Loucy (cell line): ENCODE data around the gene GHRH.

ENCODE experiments used
- H2AFZ ChIP-seq: fragments of 200-600 bp; sonication (generic); 2 replicates; pipeline ENCODE4 v1.6.0; 2016; ENCODE audit warnings: antibody characterized with exemption, mild to moderate bottlenecking, low read length, moderate library complexity
- H3F3A ChIP-seq: fragments of 200-600 bp; 2 replicates; pipeline ENCODE4 v1.6.0; 2016; ENCODE audit warnings: antibody characterized with exemption, low read depth, mild to moderate bottlenecking
- H3K27me3 ChIP-seq: fragments of 200-600 bp; sonication (generic); 2 replicates; pipeline ENCODE4 v1.6.1; 2014; ENCODE audit warnings: low read length, mild to moderate bottlenecking; ENCODE audit not compliant: insufficient read depth, poor library complexity, severe bottlenecking
- H3K36me3 ChIP-seq: fragments of 200-600 bp; sonication (generic); 2 replicates; pipeline ENCODE4 v1.6.1; 2016; ENCODE audit warnings: low read length; ENCODE audit not compliant: insufficient read depth
- H3K4me1 ChIP-seq: fragments of 200-600 bp; sonication (generic); 2 replicates; pipeline ENCODE4 v1.5.1; 2014; ENCODE audit warnings: low read length, mild to moderate bottlenecking; ENCODE audit not compliant: insufficient read depth, poor library complexity, severe bottlenecking
- H3K4me2 ChIP-seq: fragments of 200-600 bp; sonication (generic); 2 replicates; pipeline ENCODE4 v1.6.0; 2014; ENCODE audit warnings: antibody characterized with exemption, low read length, low read depth, mild to moderate bottlenecking; ENCODE audit not compliant: poor library complexity, severe bottlenecking
- H3K4me3 ChIP-seq: fragments of 200-600 bp; sonication (generic); 2 replicates; pipeline ENCODE4 v1.5.1; 2014; ENCODE audit warnings: low read length, mild to moderate bottlenecking, mixed read lengths; ENCODE audit not compliant: poor library complexity, severe bottlenecking
- H3K79me2 ChIP-seq: fragments of 200-600 bp; sonication (generic); 2 replicates; pipeline ENCODE4 v1.6.1; 2014; ENCODE audit warnings: low read length; ENCODE audit not compliant: insufficient read depth
- H3K9ac ChIP-seq: fragments of 200-600 bp; sonication (generic); 2 replicates; pipeline ENCODE4 v1.6.0; 2014; ENCODE audit warnings: mild to moderate bottlenecking, low read depth, low read length, moderate library complexity; ENCODE audit not compliant: poor library complexity, severe bottlenecking
- H3K9me2 ChIP-seq: fragments of 200-600 bp; sonication (generic); replicated peaks from 2 replicates; pipeline ENCODE4 v1.6.1; 2016; ENCODE audit warnings: low read depth, low read length, mixed read lengths
- H3K9me3 ChIP-seq: fragments of 200-600 bp; sonication (generic); 2 replicates; pipeline ENCODE4 v1.6.1; 2014; ENCODE audit warnings: mild to moderate bottlenecking, antibody characterized with exemption, low read length, low read depth; ENCODE audit not compliant: insufficient read depth
- H4K20me1 ChIP-seq: fragments of 200-600 bp; sonication (generic); 2 replicates; pipeline ENCODE4 v1.6.0; 2014; ENCODE audit warnings: antibody characterized with exemption, low read length, mild to moderate bottlenecking; ENCODE audit not compliant: insufficient read depth, poor library complexity, severe bottlenecking
- EZH2phosphoT487 ChIP-seq: fragments of 200-600 bp; IDR thresholded peaks from 2 replicates; pipeline ENCODE4 v1.6.1; 2018; ENCODE audit warnings: antibody characterized with exemption, mild to moderate bottlenecking, moderate library complexity, borderline replicate concordance
- TF ChIP-seq, protein P1 (sequence below): fragments of 200-600 bp; sonication (generic); conservative IDR thresholded peaks from 2 replicates; pipeline ENCODE4 v1.5.1; 2014; ENCODE audit warnings: mild to moderate bottlenecking, antibody characterized with exemption, low read length

Gene GHRH

DNA sequence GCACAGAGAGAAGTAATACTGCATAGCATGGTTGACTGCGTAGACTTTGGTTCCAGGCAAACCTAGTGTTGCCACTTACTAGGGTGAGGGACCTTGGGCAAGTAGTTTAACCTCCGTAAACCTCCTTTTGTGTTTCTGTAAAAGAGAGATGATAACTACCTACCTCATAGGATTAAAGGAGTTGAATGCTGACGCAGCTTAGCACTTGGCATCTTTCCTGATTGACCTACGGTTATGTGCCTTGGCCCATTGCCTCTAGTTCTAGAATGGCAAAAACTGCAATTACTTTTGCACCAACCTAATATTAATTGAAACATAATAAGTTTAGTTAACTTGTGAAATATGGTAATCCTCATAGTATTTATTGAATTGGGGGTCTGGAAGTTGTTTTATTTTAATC lies 19.1 kb downstream of the GHRH start:
- no peaks in the 10 kb centered on the region for H3K9me2 ChIP-seq
- H3K4me3 ChIP-seq, result no peak overlapping the region
- H3K4me1 ChIP-seq, result peaks cover 3% of the 10 kb centered on the region
- H3K79me2 ChIP-seq, result no peaks in the 10 kb centered on the region
- no peaks in the 10 kb centered on the region for H3K9me3 ChIP-seq
- TF ChIP-seq EZH2phosphoT487, result no peak
- TF ChIP-seq, protein P1, sequence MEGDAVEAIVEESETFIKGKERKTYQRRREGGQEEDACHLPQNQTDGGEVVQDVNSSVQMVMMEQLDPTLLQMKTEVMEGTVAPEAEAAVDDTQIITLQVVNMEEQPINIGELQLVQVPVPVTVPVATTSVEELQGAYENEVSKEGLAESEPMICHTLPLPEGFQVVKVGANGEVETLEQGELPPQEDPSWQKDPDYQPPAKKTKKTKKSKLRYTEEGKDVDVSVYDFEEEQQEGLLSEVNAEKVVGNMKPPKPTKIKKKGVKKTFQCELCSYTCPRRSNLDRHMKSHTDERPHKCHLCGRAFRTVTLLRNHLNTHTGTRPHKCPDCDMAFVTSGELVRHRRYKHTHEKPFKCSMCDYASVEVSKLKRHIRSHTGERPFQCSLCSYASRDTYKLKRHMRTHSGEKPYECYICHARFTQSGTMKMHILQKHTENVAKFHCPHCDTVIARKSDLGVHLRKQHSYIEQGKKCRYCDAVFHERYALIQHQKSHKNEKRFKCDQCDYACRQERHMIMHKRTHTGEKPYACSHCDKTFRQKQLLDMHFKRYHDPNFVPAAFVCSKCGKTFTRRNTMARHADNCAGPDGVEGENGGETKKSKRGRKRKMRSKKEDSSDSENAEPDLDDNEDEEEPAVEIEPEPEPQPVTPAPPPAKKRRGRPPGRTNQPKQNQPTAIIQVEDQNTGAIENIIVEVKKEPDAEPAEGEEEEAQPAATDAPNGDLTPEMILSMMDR, result no peak
- H4K20me1 ChIP-seq, result no peaks in the 10 kb centered on the region
- H3K9ac ChIP-seq, result no peak overlapping the region
- H3F3A ChIP-seq, result no peaks in the 10 kb centered on the region
- H3K36me3 ChIP-seq, result peaks cover 62% of the 10 kb centered on the region; the same call in 1 of the 2 replicates
- no peak overlapping the region for H2AFZ ChIP-seq
- no peak overlapping the region for H3K4me2 ChIP-seq
- H3K27me3 ChIP-seq, result no peaks in the 10 kb centered on the region

DNA sequence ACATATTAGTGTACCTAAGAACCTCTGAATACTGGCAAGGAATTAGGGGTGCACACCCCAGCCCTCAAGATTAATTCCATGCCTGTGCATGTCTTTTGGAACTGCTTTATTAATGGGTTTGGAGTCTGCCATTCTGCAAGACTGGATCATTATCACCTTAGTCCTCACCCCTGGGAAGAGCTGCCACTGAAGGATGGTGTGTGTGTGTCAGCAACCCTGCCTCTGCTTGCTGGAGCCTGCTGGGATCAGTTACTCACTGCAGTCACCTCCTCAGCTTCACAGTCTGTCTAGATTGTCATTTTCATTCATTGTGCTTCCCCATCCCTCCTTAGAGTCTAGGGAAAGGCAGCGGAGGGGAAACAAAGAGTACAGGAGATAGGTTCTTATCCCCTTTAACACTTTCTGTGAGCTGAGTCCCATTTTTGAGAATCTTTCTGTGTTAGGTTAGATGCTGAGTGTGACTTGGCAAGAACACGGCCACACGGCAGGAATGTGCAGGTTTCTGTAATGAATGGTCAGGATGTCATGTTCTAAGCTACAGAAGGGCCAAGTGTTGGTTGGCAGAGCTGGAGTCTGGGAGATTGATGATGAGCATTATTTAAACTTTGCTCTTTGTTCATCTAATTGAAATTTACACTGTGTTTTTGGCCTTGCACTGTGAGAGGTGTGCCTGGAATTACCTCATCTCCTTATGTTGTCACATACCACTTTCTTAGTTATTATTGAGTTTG lies 21.1 kb downstream of the GHRH start:
- TF ChIP-seq EZH2phosphoT487, result no peak
- TF ChIP-seq, protein P1, result no peak
- Histone ChIP-seq H3K9ac (no peak overlapping the region), H3K79me2 (no peaks in the 10 kb centered on the region), H3K9me2 (no peaks in the 10 kb centered on the region), H3K4me2 (no peak overlapping the region), H3K4me1 (peaks cover 3% of the 10 kb centered on the region), H4K20me1 (no peaks in the 10 kb centered on the region), H3F3A (no peaks in the 10 kb centered on the region), H3K9me3 (no peaks in the 10 kb centered on the region), H3K27me3 (no peaks in the 10 kb centered on the region), H2AFZ (no peak overlapping the region), H3K36me3 (peaks cover 81% of the 10 kb centered on the region), H3K4me3 (no peak overlapping the region)

DNA sequence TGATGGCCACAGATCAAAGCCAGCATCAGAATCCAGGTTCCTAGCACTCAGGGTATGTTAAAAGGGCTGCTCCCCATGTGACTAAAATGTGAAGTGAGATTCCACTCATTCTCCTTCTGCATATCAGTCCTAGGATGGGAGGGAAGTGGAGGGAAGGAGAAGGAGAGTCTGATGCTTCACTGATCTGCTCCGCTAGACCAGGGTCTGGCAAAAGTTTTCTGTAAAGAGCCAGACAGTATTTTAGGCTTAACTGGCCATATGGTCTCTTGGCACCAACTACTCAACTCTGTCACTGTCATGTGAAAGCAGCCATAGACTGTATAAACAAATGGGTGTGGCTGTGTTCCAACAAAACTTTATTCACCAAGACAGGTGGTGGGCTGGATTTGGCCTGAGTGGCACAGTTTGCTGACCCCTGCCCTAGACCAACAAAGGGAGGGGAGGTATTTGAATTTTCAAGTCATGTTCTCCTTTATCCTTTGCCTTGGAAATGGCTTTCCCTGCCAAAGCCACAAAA lies 22.6 kb downstream of the GHRH start:
- H3K9ac ChIP-seq, result no peak overlapping the region
- no peaks in the 10 kb centered on the region for H3K4me1 ChIP-seq
- H3K36me3 ChIP-seq, result peaks cover 94% of the 10 kb centered on the region
- no peak overlapping the region for H2AFZ ChIP-seq
- no peaks in the 10 kb centered on the region for H3K27me3 ChIP-seq
- TF ChIP-seq EZH2phosphoT487, result no peak
- TF ChIP-seq, protein P1, result no peak
- H3K4me2 ChIP-seq, result no peak overlapping the region
- H4K20me1 ChIP-seq, result no peaks in the 10 kb centered on the region
- H3K9me3 ChIP-seq, result no peaks in the 10 kb centered on the region
- H3K79me2 ChIP-seq, result no peaks in the 10 kb centered on the region
- no peaks in the 10 kb centered on the region for H3K9me2 ChIP-seq
- no peak overlapping the region for H3K4me3 ChIP-seq
- no peaks in the 10 kb centered on the region for H3F3A ChIP-seq
